ENCODE measurements around the gene TMEM44. TPM values are rescaled to one million over a fixed set of nuclear protein-coding genes. Genes with fewer than 3 reads are reported as not detected.
A peak's percentile ranks its signal among the peaks of the same experiment; 100 is the strongest.
"Not testable (repeated sequence)": the region's sequence is repeated elsewhere in the genome, so short reads cannot be mapped to it uniquely, and the experiment has no call there.

TMEM44 gene
- total RNA-seq, 3 donors from 2014 or later, result 1.1 to 2.4 (median 2.0) TPM

- no peak for DNase-seq
- no peak overlapping the region for H3K4me3 Mint-ChIP-seq
- no peaks in the 10 kb centered on the region for H3K9me3 Mint-ChIP-seq
- H3K36me3 Mint-ChIP-seq (ENCODE audit: insufficient read depth), result no peaks in the 10 kb centered on the region
- peaks cover 7% of the 10 kb centered on the region for H3K4me1 Mint-ChIP-seq (ENCODE audit: low read depth)
- peaks cover 2% of the 10 kb centered on the region for H3K27me3 Mint-ChIP-seq (ENCODE audit: low read depth)
- ATAC-seq, result no peak
Measured at GRCh38 chr3:194554473-194555123, 78.6 kb downstream of the TMEM44 start.

GRCh38 chr3:194552327-194552949, 80.8 kb downstream of the TMEM44 start:
- DNase-seq (no peak), ATAC-seq (no peak)
- H3K9me3 Mint-ChIP-seq, result no peaks in the 10 kb centered on the region
- H3K4me3 Mint-ChIP-seq, result no peak overlapping the region
- peaks cover 7% of the 10 kb centered on the region for H3K4me1 Mint-ChIP-seq (ENCODE audit: low read depth)
- H3K27me3 Mint-ChIP-seq (ENCODE audit: low read depth), result no peaks in the 10 kb centered on the region
- H3K36me3 Mint-ChIP-seq (ENCODE audit: insufficient read depth), result no peaks in the 10 kb centered on the region

- peaks cover 4% of the 10 kb centered on the region for H3K9me3 Mint-ChIP-seq
- H3K4me3 Mint-ChIP-seq, result no peak overlapping the region
- ATAC-seq (no peak), DNase-seq (no peak)
- no peaks in the 10 kb centered on the region for H3K27me3 Mint-ChIP-seq (ENCODE audit: low read depth)
- no peaks in the 10 kb centered on the region for H3K36me3 Mint-ChIP-seq (ENCODE audit: insufficient read depth)
- no peaks in the 10 kb centered on the region for H3K4me1 Mint-ChIP-seq (ENCODE audit: low read depth)
Measured at GRCh38 chr3:194549853-194550252, 83.4 kb downstream of the TMEM44 start.

- DNase-seq (no peak), ATAC-seq (no peak)
- Mint-ChIP-seq H3K36me3 (ENCODE audit: insufficient read depth) (no peaks in the 10 kb centered on the region), H3K27me3 (ENCODE audit: low read depth) (no peaks in the 10 kb centered on the region), H3K4me3 (no peak overlapping the region), H3K4me1 (ENCODE audit: low read depth) (no peaks in the 10 kb centered on the region), H3K9me3 (peaks cover 4% of the 10 kb centered on the region)
Measured at GRCh38 chr3:194548346-194549321, 84.6 kb downstream of the TMEM44 start.

- no peaks in the 10 kb centered on the region for H3K36me3 Mint-ChIP-seq (ENCODE audit: insufficient read depth)
- no peaks in the 10 kb centered on the region for H3K27me3 Mint-ChIP-seq (ENCODE audit: low read depth)
- ATAC-seq (no peak), DNase-seq (no peak)
- H3K9me3 Mint-ChIP-seq, result peaks cover 4% of the 10 kb centered on the region
- H3K4me1 Mint-ChIP-seq (ENCODE audit: low read depth), result no peaks in the 10 kb centered on the region
- no peak overlapping the region for H3K4me3 Mint-ChIP-seq
Measured at GRCh38 chr3:194547042-194547441, 86.2 kb downstream of the TMEM44 start.

GRCh38 chr3:194545538-194545937, 87.7 kb downstream of the TMEM44 start:
- DNase-seq; H3K4me1 Mint-ChIP-seq (ENCODE audit: low read depth); H3K4me3 Mint-ChIP-seq; H3K9me3 Mint-ChIP-seq; H3K36me3 Mint-ChIP-seq (ENCODE audit: insufficient read depth); H3K27me3 Mint-ChIP-seq (ENCODE audit: low read depth); ATAC-seq: not testable (repeated sequence)

- Mint-ChIP-seq H3K4me3 (no peak overlapping the region), H3K9me3 (peaks cover 4% of the 10 kb centered on the region), H3K4me1 (ENCODE audit: low read depth) (peaks cover 3% of the 10 kb centered on the region), H3K27me3 (ENCODE audit: low read depth) (no peaks in the 10 kb centered on the region), H3K36me3 (ENCODE audit: insufficient read depth) (no peaks in the 10 kb centered on the region)
- DNase-seq (no peak), ATAC-seq (no peak)
Measured at GRCh38 chr3:194543550-194543949, 89.7 kb downstream of the TMEM44 start.

- no peak for DNase-seq
- no peaks in the 10 kb centered on the region for H3K36me3 Mint-ChIP-seq (ENCODE audit: insufficient read depth)
- no peaks in the 10 kb centered on the region for H3K27me3 Mint-ChIP-seq (ENCODE audit: low read depth)
- peak in 1 of 2 donors; percentile 40 for ATAC-seq
- H3K9me3 Mint-ChIP-seq, result no peaks in the 10 kb centered on the region
- no peak overlapping the region for H3K4me3 Mint-ChIP-seq
- peaks cover 5% of the 10 kb centered on the region for H3K4me1 Mint-ChIP-seq (ENCODE audit: low read depth)
Measured at GRCh38 chr3:194541483-194541882, 91.7 kb downstream of the TMEM44 start.

GRCh38 chr3:194540274-194540905, 92.8 kb downstream of the TMEM44 start:
- no peak for DNase-seq
- Mint-ChIP-seq H3K36me3 (ENCODE audit: insufficient read depth) (no peaks in the 10 kb centered on the region), H3K27me3 (ENCODE audit: low read depth) (peaks cover 2% of the 10 kb centered on the region), H3K9me3 (no peaks in the 10 kb centered on the region), H3K4me1 (ENCODE audit: low read depth) (peaks cover 5% of the 10 kb centered on the region), H3K4me3 (no peak overlapping the region)
- no peak for ATAC-seq

- Mint-ChIP-seq H3K9me3 (peaks cover 2% of the 10 kb centered on the region), H3K27me3 (ENCODE audit: low read depth) (peaks cover 2% of the 10 kb centered on the region), H3K36me3 (ENCODE audit: insufficient read depth) (no peaks in the 10 kb centered on the region), H3K4me3 (no peak overlapping the region), H3K4me1 (ENCODE audit: low read depth) (peaks cover 5% of the 10 kb centered on the region)
- ATAC-seq (no peak), DNase-seq (no peak)
Measured at GRCh38 chr3:194539498-194539897, 93.7 kb downstream of the TMEM44 start.

GRCh38 chr3:194537732-194538247, 95.4 kb downstream of the TMEM44 start:
- peaks cover 5% of the 10 kb centered on the region for H3K4me1 Mint-ChIP-seq (ENCODE audit: low read depth)
- ATAC-seq (no peak), DNase-seq (no peak)
- H3K4me3 Mint-ChIP-seq, result no peak overlapping the region
- H3K36me3 Mint-ChIP-seq (ENCODE audit: insufficient read depth), result no peaks in the 10 kb centered on the region
- peaks cover 2% of the 10 kb centered on the region for H3K27me3 Mint-ChIP-seq (ENCODE audit: low read depth)
- peaks cover 13% of the 10 kb centered on the region for H3K9me3 Mint-ChIP-seq

All from activated T-cell treated with anti-CD3 and anti-CD28 coated beads, Interleukin-2, amount 50 U/mL, for 4 hours (primary cell).